ENCODE measurements around the gene TMC6. TPM values are rescaled to one million over a fixed set of nuclear protein-coding genes. Genes with fewer than 3 reads are reported as not detected.
A peak's percentile ranks its signal among the peaks of the same experiment; 100 is the strongest.
"Not testable (repeated sequence)": the region's sequence is repeated elsewhere in the genome, so short reads cannot be mapped to it uniquely, and the experiment has no call there.

The TMC6 gene
- total RNA-seq, 1 donor from 2014 or later, result 43.9 TPM

GRCh38 chr17:78124836-78125137 is 3.8 kb downstream of the TMC6 start:
- DNase-seq (ENCODE audit: low spot score), result no peak

- no peak for DNase-seq (ENCODE audit: low spot score)
Observed at GRCh38 chr17:78124081-78124835, 4.3 kb downstream of the TMC6 start.

GRCh38 chr17:78123258-78123929 is 5.2 kb downstream of the TMC6 start:
- no peak for DNase-seq (ENCODE audit: low spot score)

- no peak for DNase-seq (ENCODE audit: low spot score)
Observed at GRCh38 chr17:78122931-78123249, 5.7 kb downstream of the TMC6 start.

- DNase-seq (ENCODE audit: low spot score), result no peak
Observed at GRCh38 chr17:78122216-78122930, 6.2 kb downstream of the TMC6 start.

GRCh38 chr17:78121801-78122215 is 6.7 kb downstream of the TMC6 start:
- no peak for DNase-seq (ENCODE audit: low spot score)

- DNase-seq (ENCODE audit: low spot score), result no peak
Observed at GRCh38 chr17:78120971-78121800, 7.4 kb downstream of the TMC6 start.

GRCh38 chr17:78120537-78120936 is 8.0 kb downstream of the TMC6 start:
- no peak for DNase-seq (ENCODE audit: low spot score)

- DNase-seq (ENCODE audit: low spot score), result no peak
Observed at GRCh38 chr17:78118801-78119241, 9.7 kb downstream of the TMC6 start.

- DNase-seq (ENCODE audit: low spot score), result no peak
Observed at GRCh38 chr17:78117027-78117981, 11.3 kb downstream of the TMC6 start.

GRCh38 chr17:78116411-78116810 is 12.1 kb downstream of the TMC6 start:
- DNase-seq (ENCODE audit: low spot score), result no peak

- DNase-seq (ENCODE audit: low spot score), result not testable (repeated sequence)
Observed at GRCh38 chr17:78115803-78116202, 12.8 kb downstream of the TMC6 start.

GRCh38 chr17:78114831-78115723 is 13.5 kb downstream of the TMC6 start:
- DNase-seq (ENCODE audit: low spot score), result no peak

GRCh38 chr17:78113804-78114785 is 14.5 kb downstream of the TMC6 start:
- DNase-seq (ENCODE audit: low spot score), result no peak

- peak; percentile 66 for DNase-seq (ENCODE audit: low spot score)
Observed at GRCh38 chr17:78112518-78113471, 15.8 kb downstream of the TMC6 start.

- no peak for DNase-seq (ENCODE audit: low spot score)
Observed at GRCh38 chr17:78111727-78112517, 16.6 kb downstream of the TMC6 start.

Data from mucosa of gallbladder (tissue), 1 donor.